Activated CD8-positive, alpha-beta memory T cell treated with anti-CD3 and anti-CD28 coated beads for 1 hour (primary cell): ENCODE data around the gene BASP1.
"Not testable (repeated sequence)": the region's sequence is repeated elsewhere in the genome, so short reads cannot be mapped to it uniquely, and the experiment has no call there.

ENCODE experiments used
- DNase-seq, 2 donors: peaks; one replicate each; pipeline ENCODE4 v3.0.0-alpha.2; 2020; ENCODE audit warnings: low read depth in 1 of 2; ENCODE audit errors: extremely low read depth in 1 of 2

The BASP1 gene

DNA sequence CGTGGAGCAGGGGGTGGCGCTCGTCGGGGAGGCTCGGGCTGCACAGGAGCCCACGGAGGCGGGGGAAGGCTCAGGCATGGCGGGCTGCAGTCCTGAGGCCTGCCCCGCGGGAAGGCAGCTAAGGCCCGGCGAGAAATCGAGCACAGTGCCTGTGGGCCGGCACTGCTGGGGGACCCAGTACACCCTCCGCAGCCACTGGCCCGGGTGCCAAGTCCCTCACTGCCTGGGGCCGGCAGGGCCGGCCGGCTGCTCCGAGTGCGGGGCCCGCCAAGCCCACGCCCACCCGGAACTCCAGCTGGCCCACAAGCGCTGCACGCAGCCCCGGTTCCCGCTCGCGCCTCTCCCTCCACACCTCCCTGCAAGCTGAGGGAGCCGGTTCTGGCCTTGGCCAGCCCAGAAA, 94.4 kb downstream of the BASP1 start:
- not testable (repeated sequence) for DNase-seq

DNA sequence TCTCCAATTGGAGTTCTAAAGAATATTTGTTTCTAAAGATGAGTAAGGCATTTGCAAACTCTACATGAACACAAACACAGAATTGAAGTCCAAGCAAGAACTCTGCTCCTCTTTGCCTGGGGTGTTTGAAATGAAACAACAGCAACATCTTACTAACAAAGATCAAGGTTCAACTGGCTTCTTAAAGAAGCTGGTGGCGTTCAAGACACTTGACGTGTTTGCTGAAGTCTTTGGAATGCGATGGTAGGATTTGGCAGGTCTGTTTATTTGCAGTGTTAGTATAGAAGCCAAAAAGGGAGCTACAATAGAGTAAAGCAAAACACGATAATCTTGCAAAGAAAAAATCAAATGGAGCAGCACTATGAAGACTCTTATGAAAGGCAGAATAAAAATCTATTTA, 94.9 kb downstream of the BASP1 start:
- DNase-seq = no peak

DNA sequence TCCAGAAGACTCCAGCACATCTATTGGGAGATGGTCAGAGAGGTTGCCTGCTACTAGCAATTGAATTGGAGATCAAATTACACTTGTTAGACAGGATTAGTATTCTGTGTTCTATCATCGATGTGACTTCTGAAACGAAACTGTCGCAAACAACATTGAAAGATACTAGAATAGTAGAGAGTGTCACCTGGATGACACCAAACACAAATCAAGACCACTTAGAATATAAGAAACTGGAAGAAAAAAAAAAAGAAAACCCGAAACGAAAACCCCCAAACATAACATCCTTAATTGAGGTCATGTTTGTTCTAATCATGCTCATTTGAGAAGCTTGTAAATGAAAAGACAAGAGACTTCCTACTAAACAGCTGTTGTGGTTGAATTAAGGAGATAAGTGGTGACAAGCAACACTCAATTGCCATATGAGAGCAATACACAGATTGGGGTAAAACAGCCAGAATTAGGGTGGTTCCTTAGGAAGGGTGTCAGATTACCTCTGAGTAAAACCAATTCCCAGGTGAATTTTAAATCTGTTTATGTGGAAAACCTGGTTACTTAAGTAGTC, 97.6 kb downstream of the BASP1 start:
- no peak for DNase-seq

DNA sequence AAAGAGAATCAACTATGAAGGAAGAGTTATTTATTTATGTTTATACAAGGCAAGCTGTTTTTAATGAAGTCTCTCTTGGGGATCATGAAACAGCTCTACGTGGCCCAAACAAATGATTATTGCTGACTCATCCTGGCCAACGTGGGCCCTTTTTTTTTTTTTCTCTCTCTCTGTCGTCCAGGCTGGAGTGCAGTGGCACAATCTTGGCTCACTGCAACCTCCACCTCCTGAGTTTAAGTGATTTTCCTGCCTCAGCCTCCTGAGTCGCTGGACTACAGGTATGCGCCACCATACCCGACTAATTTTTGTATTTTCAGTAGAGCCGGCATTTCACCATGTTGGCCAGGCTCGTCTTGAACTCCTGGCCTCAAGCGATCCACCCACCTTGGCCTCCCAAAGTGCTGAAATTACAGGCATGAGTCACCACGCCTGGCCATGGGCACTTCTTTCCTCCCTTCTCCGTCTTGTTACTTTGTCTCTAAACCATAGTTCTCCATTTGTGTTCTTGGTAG, 98.3 kb downstream of the BASP1 start:
- no peak for DNase-seq

DNA sequence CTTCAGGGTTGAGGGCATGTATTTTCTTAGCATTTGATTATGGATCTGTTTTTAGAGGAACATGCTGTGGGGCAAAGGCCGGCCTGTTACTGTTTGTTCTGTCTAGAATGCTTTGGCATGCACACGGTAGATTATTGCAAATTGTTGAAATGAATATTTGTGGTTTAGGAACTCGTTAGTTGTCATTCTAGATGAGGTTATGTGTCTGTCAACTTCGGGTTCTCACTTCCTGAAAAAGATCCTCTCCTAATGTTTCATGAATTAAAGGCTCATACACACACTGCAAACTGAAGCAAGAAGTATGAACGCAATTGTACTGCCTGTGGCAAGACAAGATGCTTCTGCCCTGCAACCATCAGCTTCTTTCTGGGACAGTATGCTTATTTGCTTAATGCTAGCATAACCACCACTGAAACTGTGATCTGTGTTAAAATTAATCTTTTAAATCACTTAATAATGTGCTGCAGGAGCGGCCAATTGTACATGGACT, 99.6 kb downstream of the BASP1 start:
- DNase-seq = no peak

DNA sequence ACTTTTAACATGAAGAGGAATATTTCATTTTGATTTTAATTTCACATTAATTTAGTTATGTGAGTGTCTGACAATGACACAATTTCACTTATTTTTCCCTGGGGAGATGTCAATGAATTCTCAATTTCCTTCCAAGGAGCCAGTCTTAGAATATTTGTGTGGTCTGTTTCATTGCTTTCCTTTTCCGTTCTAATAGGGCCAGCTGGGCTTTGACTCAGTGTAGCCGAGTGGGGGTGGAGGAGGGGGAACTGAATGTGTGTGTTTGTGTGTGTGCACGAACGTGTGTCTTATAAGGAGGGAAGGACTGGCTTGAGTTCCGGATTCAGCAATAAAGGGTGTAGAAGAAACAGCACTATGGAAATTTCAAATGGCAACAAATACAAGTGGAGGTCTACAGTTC, 100.0 kb downstream of the BASP1 start:
- no peak for DNase-seq

DNA sequence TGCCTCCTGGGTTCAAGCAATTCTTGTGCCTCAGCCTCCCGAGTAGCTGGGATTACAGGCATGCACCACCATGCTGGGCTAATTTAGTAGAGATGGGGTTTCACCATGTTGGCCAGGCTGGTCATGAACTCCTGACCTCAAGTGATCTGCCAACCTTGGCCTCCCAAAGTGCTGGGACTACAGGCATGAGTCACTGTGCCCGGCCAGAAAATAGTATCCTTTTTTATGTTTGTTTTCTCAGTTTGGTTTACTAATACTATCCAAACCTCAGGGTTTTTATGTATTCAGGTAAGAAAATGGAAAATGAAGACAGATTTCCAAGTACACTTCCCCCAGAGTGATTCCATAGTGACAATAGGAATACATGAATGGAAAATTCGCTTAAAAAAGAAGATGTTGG, 101.7 kb downstream of the BASP1 start:
- DNase-seq = not testable (repeated sequence)

DNA sequence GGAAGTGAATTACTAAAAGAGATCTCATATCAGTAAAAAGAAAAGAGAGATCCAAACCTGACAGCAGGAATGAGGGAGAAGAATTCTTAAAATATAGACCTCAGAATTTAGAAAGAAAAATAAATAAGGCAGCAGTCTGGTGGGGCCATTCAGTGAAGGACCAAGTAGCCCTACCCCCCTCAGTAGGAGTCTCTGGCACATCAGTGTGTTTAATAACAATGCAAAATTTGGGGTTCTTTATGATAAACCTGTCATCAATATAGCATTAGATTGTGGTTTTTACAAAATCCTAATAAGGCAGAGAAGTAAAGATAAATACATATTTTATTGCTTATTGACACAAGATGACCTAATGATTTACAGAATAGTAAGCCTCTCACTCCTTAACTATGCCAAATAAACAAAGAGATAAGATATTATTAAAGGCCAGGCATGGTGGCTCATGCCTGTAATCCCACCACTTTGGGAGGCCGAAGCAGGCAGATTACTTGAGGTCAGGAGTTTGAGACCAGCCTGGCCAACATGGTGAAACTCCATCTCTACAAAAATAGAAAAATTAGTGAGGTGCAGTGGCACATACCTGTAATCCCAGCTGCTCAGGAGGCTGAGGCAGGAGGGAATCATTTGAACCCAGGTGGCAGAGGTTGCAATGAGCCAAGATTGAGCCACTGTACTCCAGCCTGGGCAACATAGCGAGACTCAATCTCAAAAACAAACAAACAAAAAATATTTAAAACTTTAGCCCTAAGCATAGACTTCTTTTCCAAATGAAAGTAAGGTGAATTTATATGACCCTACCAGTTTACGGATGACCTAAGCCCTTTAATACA, 108.6 kb downstream of the BASP1 start:
- no peak for DNase-seq
